VCaP (cell line): ENCODE measurements around the gene SMPX.

Source experiments
- H3K27ac ChIP-seq: fragments of 450-650 bp; 2 replicates; pipeline ENCODE4 v1.5.1; 2017
- CTCF ChIP-seq: fragments of 450-650 bp; conservative IDR thresholded peaks from 2 replicates; pipeline ENCODE4 v1.5.1; 2017; ENCODE audit warnings: mild to moderate bottlenecking, moderate library complexity

The SMPX gene

GRCh38 chrX:21711129-21711847 lies 46.6 kb downstream of the SMPX start:
- no peak overlapping the region for H3K27ac ChIP-seq
- no peak for TF ChIP-seq CTCF

DNA sequence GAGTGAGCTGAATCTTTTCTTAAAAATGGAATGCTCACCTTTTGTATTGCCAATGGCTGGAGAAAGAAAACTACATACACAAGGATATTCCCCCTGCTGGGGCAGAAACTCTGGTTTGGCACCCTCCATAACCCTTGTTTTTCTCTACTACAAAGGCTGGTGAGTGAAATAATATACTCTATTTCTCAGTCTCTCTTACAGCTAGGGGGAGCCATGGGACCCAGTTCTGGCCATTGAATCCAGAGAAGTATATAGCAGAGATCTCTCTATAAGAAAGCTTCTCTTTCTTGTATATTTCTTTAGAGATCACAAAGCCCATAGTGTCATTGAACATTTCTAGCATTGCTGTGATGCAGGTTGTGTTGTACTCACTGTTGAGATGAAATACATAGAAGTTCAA lies 49.8 kb downstream of the SMPX start:
- no peak for TF ChIP-seq CTCF
- H3K27ac ChIP-seq: no peak overlapping the region

GRCh38 chrX:21705225-21705624 lies 52.7 kb downstream of the SMPX start:
- no peak for TF ChIP-seq CTCF
- no peak overlapping the region for H3K27ac ChIP-seq

- TF ChIP-seq CTCF: no peak
- H3K27ac ChIP-seq: no peak overlapping the region
Observed at GRCh38 chrX:21702725-21703124, 55.2 kb downstream of the SMPX start.

GRCh38 chrX:21700967-21701366 lies 56.9 kb downstream of the SMPX start:
- H3K27ac ChIP-seq: no peak overlapping the region
- no peak for TF ChIP-seq CTCF

- no peak for TF ChIP-seq CTCF
- no peak overlapping the region for H3K27ac ChIP-seq
Observed at GRCh38 chrX:21700275-21700674, 57.6 kb downstream of the SMPX start.

DNA sequence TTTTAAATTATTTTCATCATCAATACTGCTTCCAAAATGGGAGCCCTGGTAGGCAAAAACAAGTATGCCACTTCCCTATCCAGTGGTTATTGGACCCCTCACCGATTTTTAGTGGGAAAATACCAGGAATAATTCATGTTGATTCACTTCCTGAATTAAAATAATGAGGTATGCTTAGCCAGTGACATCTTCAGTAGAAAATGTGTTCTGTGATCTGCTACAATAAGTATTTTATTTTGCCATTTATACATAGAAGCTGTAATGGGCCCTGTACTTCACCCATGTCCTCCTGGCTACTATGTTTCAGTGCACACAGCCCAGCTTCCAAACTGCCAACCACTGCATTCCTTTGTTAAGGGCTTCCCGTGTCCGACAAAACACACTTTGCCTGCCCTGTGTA lies 58.8 kb downstream of the SMPX start:
- no peak overlapping the region for H3K27ac ChIP-seq
- TF ChIP-seq CTCF: no peak
